Lower leg skin (tissue), 3 donors: ENCODE measurements around the gene ENTREP3.

ENCODE experiments used
- CTCF ChIP-seq, 3 donors: fragments of 450-650 bp; IDR thresholded peaks; one replicate each; pipeline ENCODE4 v1.5.1; 2016; ENCODE audit warnings: antibody characterized with exemption in 3 of 3, mild to moderate bottlenecking in 3 of 3, moderate library complexity in 2 of 3
- POLR2A ChIP-seq, 2 donors: fragments of 450-650 bp; IDR thresholded peaks; one replicate each; pipeline ENCODE4 v1.6.1; 2016 to 2017; ENCODE audit warnings: antibody characterized with exemption in 2 of 2, mild to moderate bottlenecking in 1 of 2, moderate library complexity in 1 of 2

GRCh38 chr1:155278689-155279160 is 23.4 kb upstream of the ENTREP3 start:
- TF ChIP-seq CTCF (IDR thresholded peaks at IDR 0.05) = no peak
- no peak for TF ChIP-seq POLR2A (IDR thresholded peaks at IDR 0.05)
